Choroid plexus epithelial cell (primary cell): ENCODE measurements around the gene NMT1.
A peak's percentile ranks its signal among the peaks of the same experiment; 100 is the strongest.

Experiments used
- DNase-seq: peaks from one replicate; pipeline ENCODE4 v3.0.0-alpha.2; 2010; ENCODE audit warnings: low read depth
- H3K4me3 ChIP-seq: 2 replicates; pipeline ENCODE4 v1.5.1; 2011; ENCODE audit warnings: low read depth, mild to moderate bottlenecking, control low read depth, low read length, moderate library complexity
- TF ChIP-seq, protein P1 (sequence below): conservative IDR thresholded peaks from 2 replicates; pipeline ENCODE4 v1.5.1; 2011; ENCODE audit warnings: low read depth, mild to moderate bottlenecking, control low read depth, inconsistent platforms, low read length, moderate library complexity

Gene NMT1

DNA sequence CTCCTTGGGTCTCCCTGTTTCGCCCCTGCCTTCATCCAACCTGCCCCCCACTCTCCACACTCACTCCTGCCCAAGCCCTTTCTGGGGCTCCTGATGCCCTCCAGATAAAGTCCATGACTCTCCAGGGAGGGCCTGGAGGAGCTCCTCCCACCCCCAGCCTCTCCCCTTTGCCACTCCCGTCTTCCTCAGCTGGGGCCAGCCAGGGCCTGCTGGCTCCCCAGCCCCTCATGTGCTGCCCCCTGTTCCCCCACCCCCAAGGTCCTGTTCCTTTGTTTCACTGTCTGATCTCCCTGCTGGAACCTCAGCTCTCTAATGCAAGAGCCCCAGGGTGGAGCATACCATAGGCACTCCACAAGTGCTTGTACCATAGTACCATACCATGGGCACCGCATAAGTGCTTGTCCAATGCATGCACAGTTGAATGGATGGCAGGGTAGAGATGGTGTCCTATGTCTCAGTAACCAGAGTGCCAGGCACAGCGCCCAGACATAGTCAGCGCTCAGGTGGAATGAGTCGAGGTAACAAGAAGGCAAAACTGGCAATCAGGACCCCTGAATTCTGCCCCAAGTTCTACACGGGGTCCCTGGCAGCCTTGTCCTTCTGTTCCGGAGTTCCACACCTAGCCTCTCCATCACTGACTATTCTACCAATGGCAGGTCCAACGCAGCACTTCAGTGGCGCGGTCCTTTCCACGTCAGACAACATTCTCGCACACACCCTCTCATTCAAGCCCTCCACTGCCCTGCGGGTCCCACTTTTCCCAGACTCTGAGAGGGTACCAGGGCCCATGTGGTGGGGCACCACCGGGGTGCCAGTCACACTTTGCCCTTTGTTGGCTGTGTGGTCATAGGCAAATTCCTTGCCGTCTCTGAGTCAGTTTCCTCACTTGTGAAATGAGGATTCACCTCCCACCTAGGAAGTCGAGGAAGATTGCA is 69.8 kb downstream of the NMT1 start:
- TF ChIP-seq, protein P1, sequence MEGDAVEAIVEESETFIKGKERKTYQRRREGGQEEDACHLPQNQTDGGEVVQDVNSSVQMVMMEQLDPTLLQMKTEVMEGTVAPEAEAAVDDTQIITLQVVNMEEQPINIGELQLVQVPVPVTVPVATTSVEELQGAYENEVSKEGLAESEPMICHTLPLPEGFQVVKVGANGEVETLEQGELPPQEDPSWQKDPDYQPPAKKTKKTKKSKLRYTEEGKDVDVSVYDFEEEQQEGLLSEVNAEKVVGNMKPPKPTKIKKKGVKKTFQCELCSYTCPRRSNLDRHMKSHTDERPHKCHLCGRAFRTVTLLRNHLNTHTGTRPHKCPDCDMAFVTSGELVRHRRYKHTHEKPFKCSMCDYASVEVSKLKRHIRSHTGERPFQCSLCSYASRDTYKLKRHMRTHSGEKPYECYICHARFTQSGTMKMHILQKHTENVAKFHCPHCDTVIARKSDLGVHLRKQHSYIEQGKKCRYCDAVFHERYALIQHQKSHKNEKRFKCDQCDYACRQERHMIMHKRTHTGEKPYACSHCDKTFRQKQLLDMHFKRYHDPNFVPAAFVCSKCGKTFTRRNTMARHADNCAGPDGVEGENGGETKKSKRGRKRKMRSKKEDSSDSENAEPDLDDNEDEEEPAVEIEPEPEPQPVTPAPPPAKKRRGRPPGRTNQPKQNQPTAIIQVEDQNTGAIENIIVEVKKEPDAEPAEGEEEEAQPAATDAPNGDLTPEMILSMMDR = no peak
- H3K4me3 ChIP-seq = peak overlapping the region; percentile 79
- no peak for DNase-seq

DNA sequence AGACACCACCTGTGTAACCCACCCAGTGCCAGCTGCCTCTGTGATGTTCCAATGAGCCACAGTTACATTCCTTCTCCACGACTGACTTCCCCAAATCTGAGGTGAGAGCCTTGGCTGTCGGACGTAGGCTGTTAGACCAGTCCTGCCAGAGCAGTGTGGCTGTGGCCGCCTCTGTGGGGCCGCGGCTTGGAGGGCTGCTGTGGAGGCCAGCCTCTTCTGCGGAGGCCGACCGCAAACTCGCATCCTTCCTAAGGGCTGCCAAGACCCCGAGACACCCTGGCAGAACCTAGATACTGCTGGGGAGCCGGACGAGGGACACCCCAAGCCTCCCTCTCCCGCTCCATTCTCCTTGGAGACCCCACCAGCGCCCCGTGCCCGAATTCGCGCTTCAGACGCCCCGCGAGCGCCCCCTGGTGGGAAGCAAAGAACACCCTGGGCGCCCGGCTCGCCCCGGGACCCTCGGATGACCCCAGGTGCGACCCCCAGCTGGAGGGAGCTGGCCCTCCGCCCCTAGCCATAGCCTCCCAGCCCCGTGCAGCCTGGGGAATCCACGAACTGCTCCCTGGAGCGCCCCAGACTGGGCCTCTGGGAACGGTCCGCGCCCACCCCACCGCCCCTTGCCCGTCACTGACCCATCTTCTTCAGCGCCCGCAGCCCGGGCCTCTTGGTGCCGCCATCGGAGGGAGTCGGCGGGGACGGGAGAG is 70.7 kb downstream of the NMT1 start:
- H3K4me3 ChIP-seq = peak overlapping the region; percentile 79
- DNase-seq = no peak
- TF ChIP-seq, protein P1 = peak; percentile 77

DNA sequence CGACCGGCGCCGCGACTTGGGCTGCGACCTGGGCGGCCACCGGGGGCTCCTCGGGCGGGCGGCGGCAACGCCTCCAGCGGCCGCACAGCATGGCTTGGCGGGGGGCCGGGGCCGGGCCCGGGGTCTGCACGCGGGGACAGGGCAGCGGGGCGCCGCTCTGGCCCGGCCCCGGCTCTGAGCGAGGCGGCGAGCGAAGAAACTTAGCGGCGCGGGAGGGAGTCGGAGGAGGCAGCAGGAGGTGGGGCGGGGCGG is 71.1 kb downstream of the NMT1 start, which contains the start of gene PLCD3:
Gene PLCD3 (minus strand): TSS at position 196 of the 252 bp plus-strand sequence. CDS start 105 bp downstream, at position 91.
- DNase-seq = no peak
- peak within 1 kb of the TSS; percentile 79 for H3K4me3 ChIP-seq
- TF ChIP-seq, protein P1 = no peak

DNA sequence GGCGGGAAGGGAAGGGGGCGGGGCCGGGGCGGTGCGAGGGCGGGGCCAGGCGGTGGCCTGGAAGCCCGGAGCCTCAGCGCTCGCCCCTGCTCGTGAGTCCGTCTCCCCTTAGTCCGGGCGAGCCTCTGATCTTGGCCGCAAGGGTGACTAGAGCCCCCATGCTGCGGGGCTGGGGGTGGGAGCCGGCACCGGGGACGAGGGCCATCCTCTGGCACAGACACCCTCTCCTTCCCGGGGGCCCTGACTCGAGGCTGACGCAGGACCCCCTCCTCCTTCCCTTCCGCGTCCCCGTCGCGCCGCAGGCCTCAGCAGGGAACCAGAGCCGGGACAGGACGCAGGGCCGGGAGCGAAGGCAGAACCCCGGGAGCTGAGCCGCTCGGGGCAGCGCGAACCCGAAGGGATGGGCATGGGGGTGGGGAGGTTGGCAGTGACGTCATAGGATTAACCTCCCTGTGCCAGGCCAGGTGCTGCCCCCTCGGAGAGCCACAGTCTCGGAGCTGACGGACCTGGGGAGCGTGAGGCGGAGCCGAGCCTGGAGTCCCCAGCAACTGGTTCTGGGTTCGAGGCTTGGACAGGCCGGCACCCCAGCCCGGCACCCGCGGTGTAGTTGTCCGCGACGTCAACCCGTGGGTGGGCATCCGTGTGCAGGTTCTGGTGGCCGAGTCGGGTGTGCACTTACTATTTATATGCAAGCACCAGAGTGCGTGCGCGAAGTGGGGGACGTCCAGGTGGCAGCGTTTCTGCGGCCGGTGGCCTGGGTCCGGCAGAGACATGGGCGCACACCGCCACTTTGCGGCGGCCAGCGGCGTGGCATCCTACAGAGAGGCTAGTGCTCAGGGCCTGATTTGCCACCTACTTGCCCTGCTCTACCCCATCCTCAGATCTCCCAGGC is 71.7 kb downstream of the NMT1 start:
- peak; percentile 81 for DNase-seq
- peak overlapping the region; percentile 79 for H3K4me3 ChIP-seq
- TF ChIP-seq, protein P1 = peak; percentile 88

DNA sequence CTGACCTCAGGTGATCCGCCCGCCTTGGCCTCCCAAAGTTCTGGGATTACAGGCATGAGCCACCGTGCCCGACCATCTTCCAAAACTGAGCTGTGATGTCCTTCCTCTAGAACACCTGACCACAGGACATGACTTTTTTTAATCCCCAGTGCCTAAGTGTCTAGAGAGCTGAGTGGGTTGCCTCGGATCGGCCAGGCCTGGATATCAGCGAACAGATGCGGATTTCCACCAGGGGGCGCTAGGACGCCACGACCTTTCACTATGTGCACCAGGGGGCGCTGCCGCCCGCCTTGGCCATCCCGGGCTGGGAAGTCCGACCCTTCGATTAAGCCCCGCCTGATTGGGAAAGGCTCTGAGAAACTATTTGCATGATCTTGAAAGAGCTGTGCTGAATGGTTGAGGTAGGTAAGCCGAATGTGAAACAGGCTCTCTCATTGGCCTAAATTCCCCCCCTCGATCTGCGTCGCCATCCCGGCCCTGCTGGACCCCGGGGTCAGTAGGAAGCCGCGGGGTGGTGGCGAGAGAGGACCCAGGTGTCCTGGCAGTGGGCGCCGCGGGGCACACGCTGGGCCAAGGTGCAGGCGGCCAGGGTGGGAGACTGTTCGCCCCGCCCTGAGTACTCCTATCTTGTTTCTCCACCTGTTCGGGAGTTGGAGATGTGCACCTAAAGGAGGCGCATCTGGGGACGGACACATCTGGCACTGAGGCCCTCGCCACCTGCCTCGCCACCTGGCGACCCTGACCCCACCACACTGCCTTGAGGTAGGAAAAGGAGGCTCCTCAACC is 74.3 kb downstream of the NMT1 start, which contains the start of gene ACBD4:
Gene ACBD4 (plus strand): TSS at position 496 of the 786 bp plus-strand sequence. CDS start 458 bp downstream, outside the sequence.
- TF ChIP-seq, protein P1 = peak; percentile 100
- peak within 1 kb of the TSS; percentile 68 for H3K4me3 ChIP-seq
- peak; percentile 98 for DNase-seq
